HEK293T (cell line): ENCODE results near the gene KRTAP5-1.

Experiments used
- CTCF ChIA-PET: fragments of 350-600 bp; formaldehyde crosslinking; extraction: SDS; loops from one replicate; lab custom pipeline; 2021; ENCODE audit warnings: antibody characterized with exemption, inconsistent platforms; lab: Yijun Ruan, JAX
- POLR2A ChIA-PET: fragments of 350-600 bp; formaldehyde crosslinking; extraction: SDS; loops from one replicate; lab custom pipeline; 2020; ENCODE audit warnings: antibody characterized with exemption, inconsistent platforms; lab: Yijun Ruan, JAX
- DNase-seq: peaks from one replicate; pipeline ENCODE4 v3.0.0; 2012; ENCODE audit warnings: mixed read lengths; ENCODE audit errors: extremely low spot score
- ARNT ChIP-seq: fragments of 450-650 bp; IDR thresholded peaks from 2 replicates; pipeline ENCODE4 v1.6.1; 2017; ENCODE audit warnings: mild to moderate bottlenecking
- BHLHE40 ChIP-seq: fragments of 450-650 bp; IDR thresholded peaks from 2 replicates; pipeline ENCODE4 v1.6.1; 2016; ENCODE audit warnings: mild to moderate bottlenecking, moderate library complexity, borderline replicate concordance
- CTBP1 ChIP-seq: fragments of 450-650 bp; IDR thresholded peaks from 2 replicates; pipeline ENCODE4 v1.6.1; 2016; ENCODE audit warnings: borderline replicate concordance
- ELF4 ChIP-seq: fragments of 450-650 bp; IDR thresholded peaks from 2 replicates; pipeline ENCODE4 v1.6.1; 2017; ENCODE audit warnings: antibody characterized with exemption
- FOXA1 ChIP-seq: fragments of 450-650 bp; IDR thresholded peaks from 2 replicates; pipeline ENCODE4 v1.6.1; 2016; ENCODE audit warnings: mild to moderate bottlenecking
- FOXK2 ChIP-seq: fragments of 450-650 bp; IDR thresholded peaks from 2 replicates; pipeline ENCODE4 v1.6.1; 2016; ENCODE audit warnings: mild to moderate bottlenecking
- FOXM1 ChIP-seq: fragments of 450-650 bp; IDR thresholded peaks from 2 replicates; pipeline ENCODE4 v1.6.1; 2017; ENCODE audit warnings: mild to moderate bottlenecking, borderline replicate concordance
- HDGF ChIP-seq: fragments of 450-650 bp; IDR thresholded peaks from 2 replicates; pipeline ENCODE4 v1.6.1; 2017; ENCODE audit warnings: antibody characterized with exemption, borderline replicate concordance
- L3MBTL2 ChIP-seq: fragments of 450-650 bp; conservative IDR thresholded peaks from 2 replicates; pipeline ENCODE4 v1.6.1; 2016; ENCODE audit warnings: mild to moderate bottlenecking
- LEF1 ChIP-seq: fragments of 450-650 bp; IDR thresholded peaks from 2 replicates; pipeline ENCODE4 v1.6.1; 2017; ENCODE audit warnings: mild to moderate bottlenecking, borderline replicate concordance
- NFRKB ChIP-seq: fragments of 450-650 bp; IDR thresholded peaks from 2 replicates; pipeline ENCODE4 v1.6.1; 2016; ENCODE audit warnings: mild to moderate bottlenecking, moderate library complexity
- PKNOX1 ChIP-seq: fragments of 450-650 bp; IDR thresholded peaks from 2 replicates; pipeline ENCODE4 v1.6.1; 2016
- SP1 ChIP-seq: fragments of 450-650 bp; IDR thresholded peaks from 2 replicates; pipeline ENCODE4 v1.6.1; 2017
- SUZ12 ChIP-seq: fragments of 450-650 bp; IDR thresholded peaks from 2 replicates; pipeline ENCODE4 v1.6.1; 2016; ENCODE audit warnings: mild to moderate bottlenecking
- TARDBP ChIP-seq: fragments of 450-650 bp; IDR thresholded peaks from 2 replicates; pipeline ENCODE4 v1.6.1; 2016
- ZNF384 ChIP-seq: fragments of 450-650 bp; IDR thresholded peaks from 2 replicates; pipeline ENCODE4 v1.6.1; 2016

Gene KRTAP5-1

DNA sequence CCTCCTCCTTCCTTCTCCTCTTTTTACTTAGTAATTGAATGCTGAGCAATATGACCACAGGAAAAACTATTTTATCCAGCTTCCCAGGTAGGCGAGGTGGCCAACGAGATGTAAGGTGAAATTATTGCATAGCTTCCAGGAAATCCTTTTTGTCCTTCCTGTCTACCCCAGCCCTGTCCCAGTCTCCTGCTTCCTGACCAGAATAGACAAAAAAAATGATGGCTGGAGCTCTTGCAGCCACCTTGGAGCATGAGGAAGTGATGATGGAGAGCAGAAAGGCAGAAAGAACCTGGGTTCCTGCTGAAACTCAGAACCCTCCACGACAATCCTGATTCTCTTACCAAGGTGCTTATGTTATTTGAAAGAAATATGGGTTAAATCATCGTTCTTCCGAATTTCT is 46.9 kb downstream of the KRTAP5-1 start:
- POLR2A ChIA-PET: no interaction called here
- TF ChIP-seq PKNOX1: no peak
- no peak for TF ChIP-seq CTBP1
- no peak for TF ChIP-seq TARDBP
- no peak for TF ChIP-seq HDGF
- no peak for TF ChIP-seq FOXK2
- TF ChIP-seq L3MBTL2: no peak
- no peak for TF ChIP-seq BHLHE40
- TF ChIP-seq ELF4: no peak
- no peak for TF ChIP-seq SUZ12
- TF ChIP-seq LEF1: no peak
- no peak for TF ChIP-seq NFRKB
- TF ChIP-seq SP1: no peak
- no peak for TF ChIP-seq FOXA1
- CTCF ChIA-PET: no interaction called here
- no peak for DNase-seq

DNA sequence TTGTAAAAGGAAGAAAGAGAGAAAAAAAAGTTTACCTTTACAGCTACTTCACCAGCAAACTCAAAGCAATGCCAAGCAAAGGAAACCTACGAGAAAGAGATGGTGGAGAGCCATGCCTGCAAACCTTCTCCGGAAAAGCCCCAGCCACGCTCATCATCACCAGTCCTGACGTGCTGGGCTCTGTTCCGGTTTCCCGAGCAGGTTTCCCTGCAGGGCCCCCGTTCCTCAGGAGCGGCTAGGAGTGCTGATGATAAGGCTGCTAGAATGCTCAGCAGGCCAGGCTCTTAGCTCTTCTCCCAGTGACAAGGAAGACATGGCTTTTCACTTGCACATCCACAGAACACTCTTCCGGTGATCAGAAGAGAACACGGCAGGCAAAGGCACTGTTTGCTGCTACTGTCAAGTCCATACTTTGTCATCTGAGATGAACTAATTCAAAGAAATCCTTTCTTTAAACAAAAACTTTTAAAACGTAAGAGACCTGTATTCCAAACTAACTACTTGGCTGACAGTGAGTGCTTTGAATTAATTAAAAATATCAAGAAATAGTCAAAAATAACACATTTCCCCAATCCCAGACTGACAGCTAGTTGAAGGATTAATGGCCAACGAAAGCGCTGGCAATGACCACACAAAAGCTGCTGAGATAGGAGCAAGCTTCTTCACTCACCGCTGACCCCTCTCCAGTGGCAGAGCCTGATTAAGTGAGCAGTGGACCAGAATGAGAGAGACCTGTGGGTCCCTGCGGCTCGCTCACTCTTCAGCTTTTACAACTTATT is 48.8 kb downstream of the KRTAP5-1 start:
- no peak for DNase-seq
- TF ChIP-seq ARNT (no peak), HDGF (no peak), CTBP1 (no peak), BHLHE40 (no peak), FOXK2 (no peak), SUZ12 (no peak), SP1 (no peak), FOXM1 (no peak), LEF1 (no peak), ZNF384 (no peak), TARDBP (no peak), NFRKB (no peak), L3MBTL2 (no peak), PKNOX1 (no peak), FOXA1 (no peak)
- CTCF ChIA-PET: no interaction called here
- POLR2A ChIA-PET: no interaction called here

- no peak for DNase-seq
- TF ChIP-seq BHLHE40 (no peak), SP1 (no peak), L3MBTL2 (no peak)
- ChIA-PET CTCF (no interaction called here), POLR2A (no interaction called here)
These were observed 50.4 kb downstream of the KRTAP5-1 start for GRCh38 chr11:1534682-1535081.
